ENCODE results near the gene PAMR1. TPM values are rescaled to one million over a fixed set of nuclear protein-coding genes. Genes with fewer than 3 reads are reported as not detected.
A peak's percentile ranks its signal among the peaks of the same experiment; 100 is the strongest.

Gene PAMR1
- total RNA-seq, 1 donor from 2014 or later = 0.82 TPM

DNA sequence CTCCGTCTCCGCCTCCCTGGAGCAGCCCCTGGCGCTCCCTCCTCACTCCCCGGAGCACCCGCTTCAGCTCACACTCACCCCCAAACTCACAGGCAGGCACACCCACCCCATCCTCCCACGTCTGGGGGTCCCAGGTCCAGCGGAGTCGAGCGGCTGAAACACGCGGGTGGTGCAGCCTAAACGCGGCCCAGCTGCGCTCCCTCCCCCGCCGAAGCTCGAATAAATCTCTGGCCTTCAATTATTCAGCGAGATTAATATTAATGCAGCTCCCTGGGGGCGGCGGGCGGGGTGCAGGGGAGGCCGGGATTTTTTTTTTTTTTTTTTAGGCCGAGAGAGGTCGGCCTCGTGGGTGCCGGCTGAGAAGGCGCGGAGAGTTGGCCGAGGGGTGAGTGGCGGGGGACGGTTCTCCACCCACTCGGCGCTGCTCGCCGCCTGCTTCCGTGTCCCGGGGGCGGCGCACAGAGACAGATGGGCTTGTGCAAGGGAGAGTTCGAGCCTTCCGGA lies 105.5 kb downstream of the PAMR1 start:
- no peaks in the 10 kb centered on the region for H3K9me3 Mint-ChIP-seq (ENCODE audit: unreplicated experiment)
- TF ChIP-seq, protein P1, sequence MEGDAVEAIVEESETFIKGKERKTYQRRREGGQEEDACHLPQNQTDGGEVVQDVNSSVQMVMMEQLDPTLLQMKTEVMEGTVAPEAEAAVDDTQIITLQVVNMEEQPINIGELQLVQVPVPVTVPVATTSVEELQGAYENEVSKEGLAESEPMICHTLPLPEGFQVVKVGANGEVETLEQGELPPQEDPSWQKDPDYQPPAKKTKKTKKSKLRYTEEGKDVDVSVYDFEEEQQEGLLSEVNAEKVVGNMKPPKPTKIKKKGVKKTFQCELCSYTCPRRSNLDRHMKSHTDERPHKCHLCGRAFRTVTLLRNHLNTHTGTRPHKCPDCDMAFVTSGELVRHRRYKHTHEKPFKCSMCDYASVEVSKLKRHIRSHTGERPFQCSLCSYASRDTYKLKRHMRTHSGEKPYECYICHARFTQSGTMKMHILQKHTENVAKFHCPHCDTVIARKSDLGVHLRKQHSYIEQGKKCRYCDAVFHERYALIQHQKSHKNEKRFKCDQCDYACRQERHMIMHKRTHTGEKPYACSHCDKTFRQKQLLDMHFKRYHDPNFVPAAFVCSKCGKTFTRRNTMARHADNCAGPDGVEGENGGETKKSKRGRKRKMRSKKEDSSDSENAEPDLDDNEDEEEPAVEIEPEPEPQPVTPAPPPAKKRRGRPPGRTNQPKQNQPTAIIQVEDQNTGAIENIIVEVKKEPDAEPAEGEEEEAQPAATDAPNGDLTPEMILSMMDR (IDR thresholded peaks at IDR 0.05; ENCODE audit: unreplicated experiment) = no peak
- peaks cover 3% of the 10 kb centered on the region for H3K36me3 Mint-ChIP-seq (ENCODE audit: low read depth, unreplicated experiment)
- no peak for DNase-seq (ENCODE audit: low spot score)
- no peak overlapping the region for H3K27ac Mint-ChIP-seq (ENCODE audit: unreplicated experiment)
- peak overlapping the region; percentile 79 for H3K4me3 Mint-ChIP-seq (ENCODE audit: unreplicated experiment)
- H3K27me3 Mint-ChIP-seq (ENCODE audit: unreplicated experiment) = peaks cover 13% of the 10 kb centered on the region
- peaks cover 10% of the 10 kb centered on the region for H3K4me1 Mint-ChIP-seq (ENCODE audit: unreplicated experiment)

DNA sequence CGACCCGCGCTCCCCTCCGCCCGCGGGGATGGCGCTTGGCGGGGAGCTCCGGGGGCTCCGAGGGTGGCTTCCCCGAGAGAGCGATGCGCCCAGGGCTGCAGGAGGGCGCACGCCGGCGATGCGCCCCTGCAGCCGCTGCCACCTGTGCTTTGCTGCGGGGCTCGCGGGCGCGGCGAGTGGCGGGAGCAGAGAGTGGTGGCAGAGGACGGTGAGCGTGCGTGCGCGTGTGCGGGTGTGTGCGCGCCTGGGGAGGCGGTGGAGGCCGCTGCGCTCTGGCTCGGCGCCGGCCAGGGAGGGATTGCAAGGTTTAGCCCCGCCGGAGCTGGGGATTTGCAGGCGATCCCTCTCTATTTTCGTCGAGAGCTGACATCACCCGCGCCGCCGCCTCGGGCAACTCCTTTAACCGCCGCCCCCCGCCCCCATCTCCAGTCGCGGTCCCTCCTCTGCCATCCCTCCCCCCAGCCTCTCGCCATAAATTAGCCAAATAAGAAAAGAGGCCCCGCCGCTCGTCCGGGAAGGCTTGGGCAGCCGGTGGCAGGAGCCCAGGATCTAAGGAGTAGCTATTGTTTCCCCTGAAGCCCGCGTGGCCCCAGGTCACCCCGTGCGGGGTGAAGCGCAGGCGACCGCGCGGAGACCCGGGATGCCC lies 106.1 kb downstream of the PAMR1 start, which contains the start of gene SLC1A2:
Gene SLC1A2 (minus strand): TSS at position 375 of the 646 bp plus-strand sequence. CDS start 592 bp downstream, outside the sequence.
- Mint-ChIP-seq H3K27me3 (ENCODE audit: unreplicated experiment) (peaks cover 13% of the 10 kb centered on the region), H3K4me3 (ENCODE audit: unreplicated experiment) (peak within 1 kb of the TSS; percentile 79), H3K27ac (ENCODE audit: unreplicated experiment) (no peak within 1 kb of the TSS), H3K9me3 (ENCODE audit: unreplicated experiment) (no peaks in the 10 kb centered on the region), H3K4me1 (ENCODE audit: unreplicated experiment) (peaks cover 10% of the 10 kb centered on the region), H3K36me3 (ENCODE audit: low read depth, unreplicated experiment) (peaks cover 3% of the 10 kb centered on the region)
- DNase-seq (ENCODE audit: low spot score) = peak; percentile 23
- TF ChIP-seq, protein P1 (IDR thresholded peaks at IDR 0.05; ENCODE audit: unreplicated experiment) = no peak

DNA sequence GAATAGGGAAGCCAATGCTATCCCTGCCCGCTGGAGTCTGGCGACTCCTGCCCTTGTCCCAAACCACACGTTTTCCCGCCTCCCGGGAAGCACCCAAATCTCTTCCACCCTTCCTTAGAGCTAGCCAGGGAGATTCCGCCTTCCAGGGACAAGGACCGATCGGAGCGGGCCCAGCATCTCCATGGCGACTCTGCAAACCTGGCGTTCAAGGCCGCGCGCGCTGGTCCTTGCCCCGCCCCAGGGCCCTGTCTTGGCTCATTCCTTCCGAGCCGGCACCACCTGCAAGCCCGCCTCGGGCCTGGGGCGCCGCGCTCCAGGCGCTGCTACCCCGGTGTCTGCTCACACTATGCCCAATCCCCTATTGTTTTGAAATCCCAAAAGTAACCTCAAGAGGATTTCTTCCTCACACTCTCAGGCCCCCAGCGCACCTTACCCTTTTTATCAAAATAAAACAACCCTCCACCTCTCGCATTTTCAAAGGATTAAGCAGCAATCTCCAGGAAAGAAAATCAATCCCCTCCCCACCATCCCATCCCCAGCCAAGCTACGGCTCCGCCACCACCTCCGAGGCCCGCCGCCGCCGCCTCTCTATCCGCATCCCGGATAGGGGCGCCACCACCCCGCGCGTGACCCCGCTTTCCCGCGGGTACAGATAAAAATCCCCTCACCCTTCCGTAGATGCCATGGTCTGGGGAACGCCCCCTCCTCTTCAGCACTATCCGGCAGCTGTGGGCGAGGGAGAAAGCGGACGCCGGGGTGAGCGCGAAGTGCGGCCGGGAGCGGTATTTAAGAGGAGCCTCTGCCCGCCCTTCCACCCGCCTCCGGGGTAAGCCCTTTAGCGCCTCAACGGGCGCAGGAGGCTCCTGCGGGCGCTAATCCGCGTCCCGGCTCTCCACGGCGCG lies 106.9 kb downstream of the PAMR1 start:
- H3K27me3 Mint-ChIP-seq (ENCODE audit: unreplicated experiment) = peaks cover 13% of the 10 kb centered on the region
- H3K27ac Mint-ChIP-seq (ENCODE audit: unreplicated experiment) = no peak overlapping the region
- H3K36me3 Mint-ChIP-seq (ENCODE audit: low read depth, unreplicated experiment) = peaks cover 3% of the 10 kb centered on the region
- peak; percentile 33 for DNase-seq (ENCODE audit: low spot score)
- TF ChIP-seq, protein P1 (IDR thresholded peaks at IDR 0.05; ENCODE audit: unreplicated experiment) = no peak
- H3K4me3 Mint-ChIP-seq (ENCODE audit: unreplicated experiment) = peak overlapping the region; percentile 71
- H3K4me1 Mint-ChIP-seq (ENCODE audit: unreplicated experiment) = peaks cover 10% of the 10 kb centered on the region
- no peaks in the 10 kb centered on the region for H3K9me3 Mint-ChIP-seq (ENCODE audit: unreplicated experiment)

DNA sequence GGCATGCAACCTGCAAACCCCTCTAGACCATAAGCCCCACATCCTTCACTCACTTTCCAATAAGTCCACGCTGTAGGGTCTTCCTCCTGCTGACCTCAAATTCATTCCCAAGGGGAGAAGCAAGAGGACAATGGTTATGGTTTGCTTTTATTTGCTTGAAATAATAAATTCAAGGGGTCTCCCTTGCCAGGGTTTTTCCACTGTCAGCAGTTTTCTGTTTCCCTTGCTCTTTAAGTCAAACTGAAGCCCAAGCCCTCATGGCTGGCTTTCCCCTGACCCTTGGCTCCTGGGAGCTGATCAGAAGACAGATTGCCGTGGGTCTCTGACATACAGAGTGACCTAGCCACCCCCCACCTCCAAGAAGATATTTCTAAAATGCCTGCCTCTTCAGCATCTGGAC lies 109.9 kb downstream of the PAMR1 start:
- TF ChIP-seq, protein P1 (IDR thresholded peaks at IDR 0.05; ENCODE audit: unreplicated experiment) = no peak
- no peak overlapping the region for H3K4me3 Mint-ChIP-seq (ENCODE audit: unreplicated experiment)
- no peak for DNase-seq (ENCODE audit: low spot score)

More for the DNA sequence above, 109.9 kb downstream of the PAMR1 start:
- Mint-ChIP-seq H3K9me3 (ENCODE audit: unreplicated experiment) (no peaks in the 10 kb centered on the region), H3K4me1 (ENCODE audit: unreplicated experiment) (peaks cover 9% of the 10 kb centered on the region), H3K27me3 (ENCODE audit: unreplicated experiment) (peaks cover 9% of the 10 kb centered on the region), H3K36me3 (ENCODE audit: low read depth, unreplicated experiment) (peaks cover 3% of the 10 kb centered on the region), H3K27ac (ENCODE audit: unreplicated experiment) (no peak overlapping the region)
